GM12892 (cell line): Measurements from ENCODE around the gene PRKN.

Experiments used
- POLR2A ChIP-seq: IDR thresholded peaks from 2 replicates; pipeline ENCODE4 v1.6.1; 2011; ENCODE audit warnings: low read depth, low read length, control low read depth
- POLR2AphosphoS5 ChIP-seq: IDR thresholded peaks from 2 replicates; pipeline ENCODE4 v1.6.1; 2011; ENCODE audit warnings: low read depth, low read length, control low read depth
- TAF1 ChIP-seq: IDR thresholded peaks from 2 replicates; pipeline ENCODE4 v1.6.1; 2011; ENCODE audit warnings: low read depth, mild to moderate bottlenecking, control low read depth, low read length, borderline replicate concordance

DNA sequence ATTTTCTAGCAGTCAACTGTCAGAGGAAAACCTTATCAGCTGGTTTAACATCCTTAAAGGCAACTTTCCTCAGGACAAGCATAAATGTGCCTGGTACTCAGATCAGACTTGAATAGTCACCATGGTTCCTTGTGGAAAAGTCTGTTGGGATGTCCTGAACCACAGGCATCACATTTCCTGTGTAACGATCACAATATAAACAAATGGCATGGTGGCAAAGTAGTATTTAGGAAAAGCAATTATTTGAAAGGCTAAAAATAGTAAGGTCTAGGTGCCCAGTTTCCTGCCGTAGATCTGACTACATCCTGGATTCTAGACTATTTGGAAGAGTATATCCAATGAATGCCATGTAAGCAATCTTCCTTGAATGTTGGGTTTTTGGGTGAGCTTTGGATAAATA is 1181.8 kb downstream of the PRKN start:
- TF ChIP-seq POLR2A (no peak), POLR2AphosphoS5 (no peak), TAF1 (no peak)
